H9 (cell line): Measurements from ENCODE around the gene MT1M. TPM values are rescaled to one million over a fixed set of nuclear protein-coding genes. Genes with fewer than 3 reads are reported as not detected.

Experiments used
- DNase-seq: peaks from one replicate; pipeline ENCODE4 v3.0.0-alpha.2; 2017
- H2AFZ ChIP-seq: one replicate; pipeline ENCODE4 v1.6.1; 2013; ENCODE audit warnings: mild to moderate bottlenecking, low read length, control low read depth, moderate library complexity
- H2AK5ac ChIP-seq: 2 replicates; pipeline ENCODE4 v1.6.1; 2013; ENCODE audit warnings: low read length, control low read depth, mixed read lengths; ENCODE audit not compliant: insufficient read length
- H2BK120ac ChIP-seq: one replicate; pipeline ENCODE4 v1.6.1; 2013; ENCODE audit warnings: low read depth, mild to moderate bottlenecking, low read length, control low read depth, inconsistent platforms; ENCODE audit not compliant: poor library complexity, severe bottlenecking
- H2BK12ac ChIP-seq: 2 replicates; pipeline ENCODE4 v1.6.1; 2013; ENCODE audit warnings: low read length, control low read depth, mixed read lengths, low read depth; ENCODE audit not compliant: insufficient read length
- H2BK15ac ChIP-seq: 2 replicates; pipeline ENCODE4 v1.6.1; 2013; ENCODE audit warnings: low read depth, low read length, control low read depth
- H2BK20ac ChIP-seq: one replicate; pipeline ENCODE4 v1.6.1; 2013; ENCODE audit warnings: low read depth, mild to moderate bottlenecking, low read length, control low read depth, inconsistent platforms; ENCODE audit not compliant: poor library complexity, severe bottlenecking
- H2BK5ac ChIP-seq: 2 replicates; pipeline ENCODE4 v1.6.1; 2013; ENCODE audit warnings: low read length, control low read depth, mixed read lengths; ENCODE audit not compliant: insufficient read length
- H3K14ac ChIP-seq: 2 replicates; pipeline ENCODE4 v1.6.1; 2013; ENCODE audit warnings: low read length, control low read depth; ENCODE audit not compliant: insufficient read depth
- H3K18ac ChIP-seq: 2 replicates; pipeline ENCODE4 v1.6.1; 2013; ENCODE audit warnings: low read depth, mild to moderate bottlenecking, mixed read lengths, low read length, control low read depth; ENCODE audit not compliant: insufficient read length
- H3K23ac ChIP-seq: 2 replicates; pipeline ENCODE4 v1.6.1; 2013; ENCODE audit warnings: low read length, control low read depth, mixed read lengths, low read depth; ENCODE audit not compliant: insufficient read length
- H3K23me2 ChIP-seq: 2 replicates; pipeline ENCODE4 v1.6.1; 2013; ENCODE audit warnings: low read depth, mild to moderate bottlenecking, mixed read lengths, low read length, control low read depth; ENCODE audit not compliant: insufficient read length, poor library complexity, severe bottlenecking
- H3K27ac ChIP-seq: 2 replicates; pipeline ENCODE4 v1.5.1; 2013; ENCODE audit warnings: low read length, control low read depth, mixed read lengths, low read depth; ENCODE audit not compliant: insufficient read length
- H3K27me3 ChIP-seq: 2 replicates; pipeline ENCODE4 v1.6.1; 2013; ENCODE audit warnings: low read length, control low read depth, inconsistent platforms; ENCODE audit not compliant: insufficient read depth
- H3K4ac ChIP-seq: 2 replicates; pipeline ENCODE4 v1.6.1; 2013; ENCODE audit warnings: low read depth, mild to moderate bottlenecking, control low read depth, inconsistent platforms, low read length, moderate library complexity
- H3K4me1 ChIP-seq: 2 replicates; pipeline ENCODE4 v1.6.1; 2013; ENCODE audit warnings: low read length, control low read depth, inconsistent platforms; ENCODE audit not compliant: insufficient read depth
- H3K4me2 ChIP-seq: 2 replicates; pipeline ENCODE4 v1.6.1; 2013; ENCODE audit warnings: low read length, control low read depth, mixed read lengths; ENCODE audit not compliant: insufficient read length, insufficient read depth
- H3K56ac ChIP-seq: 2 replicates; pipeline ENCODE4 v1.6.1; 2013; ENCODE audit warnings: low read depth, mild to moderate bottlenecking, mixed read lengths, low read length, control low read depth; ENCODE audit not compliant: insufficient read length
- H3K79me1 ChIP-seq: 2 replicates; pipeline ENCODE4 v1.6.1; 2013; ENCODE audit warnings: low read depth, mild to moderate bottlenecking, moderate library complexity, low read length, control low read depth, inconsistent platforms; ENCODE audit not compliant: insufficient read depth, poor library complexity, severe bottlenecking
- H3K79me2 ChIP-seq: 2 replicates; pipeline ENCODE4 v1.6.1; 2013; ENCODE audit warnings: low read length, control low read depth, inconsistent platforms; ENCODE audit not compliant: insufficient read depth
- H3K9ac ChIP-seq: 2 replicates; pipeline ENCODE4 v1.6.1; 2013; ENCODE audit warnings: low read length, control low read depth, mixed read lengths; ENCODE audit not compliant: insufficient read length; ENCODE audit errors: extremely low read depth
- H3K9me3 ChIP-seq: one replicate; pipeline ENCODE4 v1.6.1; 2013; ENCODE audit warnings: low read depth, low read length, inconsistent platforms; ENCODE audit not compliant: control insufficient read depth
- H3T11ph ChIP-seq: one replicate; pipeline ENCODE4 v1.6.1; 2013; ENCODE audit warnings: mild to moderate bottlenecking, low read length, control low read depth, inconsistent platforms
- H4K20me1 ChIP-seq: one replicate; pipeline ENCODE4 v1.6.1; 2013; ENCODE audit not compliant: control insufficient read depth, insufficient read length, insufficient read depth
- H4K5ac ChIP-seq: 2 replicates; pipeline ENCODE4 v1.6.1; 2013; ENCODE audit warnings: low read depth, mild to moderate bottlenecking, mixed read lengths, low read length, control low read depth; ENCODE audit not compliant: insufficient read length
- H4K8ac ChIP-seq: replicated peaks from 2 replicates; pipeline ENCODE4 v1.6.1; 2013; ENCODE audit warnings: low read length, control low read depth, mixed read lengths, low read depth; ENCODE audit not compliant: insufficient read length
- H4K91ac ChIP-seq: 2 replicates; pipeline ENCODE4 v1.6.1; 2013; ENCODE audit warnings: low read depth, mild to moderate bottlenecking, moderate library complexity, mixed read lengths, low read length, control low read depth; ENCODE audit not compliant: insufficient read length
- H3K27ac Mint-ChIP-seq, 3 experiments: 2 replicates in 2 of 3; 3 replicates in 1 of 3; pipeline ENCODE4 v1.8.0; 2020 to 2021; ENCODE audit warnings: mixed read lengths in 3 of 3, mild to moderate bottlenecking in 1 of 3, moderate library complexity in 1 of 3
- H3K27me3 Mint-ChIP-seq: 2 replicates; pipeline ENCODE4 v1.8.0; 2021; ENCODE audit warnings: low read depth, mild to moderate bottlenecking, moderate library complexity, mixed read lengths
- H3K36me3 Mint-ChIP-seq, 3 experiments: 2 replicates in 2 of 3; 3 replicates in 1 of 3; pipeline ENCODE4 v1.8.0; 2020 to 2021; ENCODE audit warnings: low read depth in 3 of 3, mixed read lengths in 3 of 3; ENCODE audit not compliant: insufficient read depth in 1 of 3
- H3K4me1 Mint-ChIP-seq, 2 experiments: 2 replicates each; pipeline ENCODE4 v1.8.0; 2020; ENCODE audit warnings: mixed read lengths in 2 of 2
- H3K4me3 Mint-ChIP-seq, 2 experiments: 2 replicates in 1 of 2; 3 replicates in 1 of 2; pipeline ENCODE4 v1.8.0; 2020 to 2021; ENCODE audit warnings: mild to moderate bottlenecking in 2 of 2, mixed read lengths in 2 of 2, moderate library complexity in 1 of 2
- H3K9me3 Mint-ChIP-seq, 2 experiments: 2 replicates in 1 of 2; 3 replicates in 1 of 2; pipeline ENCODE4 v1.8.0; 2020; ENCODE audit warnings: mild to moderate bottlenecking in 2 of 2, mixed read lengths in 2 of 2, moderate library complexity in 1 of 2
- CTCF ChIP-seq: fragments of 200-600 bp; sonication (generic); conservative IDR thresholded peaks from 3 replicates; pipeline ENCODE4 v1.8.0; 2021; ENCODE audit warnings: antibody characterized with exemption, mild to moderate bottlenecking
- WGBS: extraction: QIAGEN DNeasy Blood & Tissue Kit; methylation state at CpG from one replicate; pipeline ENCODE4 v1.1.7; 2013; ENCODE audit warnings: missing lambda C conversion rate, low lambda C conversion rate, mixed read lengths; ENCODE audit not compliant: insufficient read length; ENCODE audit errors: extremely low coverage; 5-methylcytosine and 5-hydroxymethylcytosine counted together
- total RNA-seq: library from RNA; stranded (reverse); gene quantifications from 2 replicates; pipeline ENCODE4 v1.2.1, GENCODE V29; 2021

The MT1M gene
- total RNA-seq, 1 experiment from 2014 or later, result 1.4 TPM

GRCh38 chr16:56649820-56650219 is 17.4 kb downstream of the MT1M start:
- Histone ChIP-seq H3K4me1 (no peaks in the 10 kb centered on the region), H3K23me2 (no peaks in the 10 kb centered on the region)
- no peak for DNase-seq

More at GRCh38 chr16:56649820-56650219, 17.4 kb downstream of the MT1M start:
- H2BK15ac ChIP-seq, result no peak overlapping the region
- H3K27ac ChIP-seq, result no peak overlapping the region
- no peak for TF ChIP-seq CTCF
- no peak overlapping the region for H2BK12ac ChIP-seq
- no peak overlapping the region for H4K8ac ChIP-seq
- H3K23ac ChIP-seq, result no peak overlapping the region
- no peak overlapping the region for H3K14ac ChIP-seq
- H3K4me2 ChIP-seq, result no peak overlapping the region
- H3K56ac ChIP-seq, result no peak overlapping the region
- H2AFZ ChIP-seq, result no peak overlapping the region
- no peak overlapping the region for H3K4ac ChIP-seq
- no peak overlapping the region for H3K27ac Mint-ChIP-seq
- WGBS, result no CpG with 5 or more reads among the region's 3 CpGs
- H4K91ac ChIP-seq, result no peak overlapping the region
- peaks cover 89% of the 10 kb centered on the region for H3K27me3 Mint-ChIP-seq
- no peak overlapping the region for H3T11ph ChIP-seq
- no peaks in the 10 kb centered on the region for H3K36me3 Mint-ChIP-seq
- no peaks in the 10 kb centered on the region for H3K79me1 ChIP-seq
- no peak overlapping the region for H2BK20ac ChIP-seq
- H2BK120ac ChIP-seq, result no peak overlapping the region
- H3K4me3 Mint-ChIP-seq, result no peak overlapping the region
- no peak overlapping the region for H2AK5ac ChIP-seq
- no peak overlapping the region for H3K18ac ChIP-seq
- H4K20me1 ChIP-seq, result no peaks in the 10 kb centered on the region
- no peaks in the 10 kb centered on the region for H3K79me2 ChIP-seq
- H3K9ac ChIP-seq, result no peak overlapping the region
- H2BK5ac ChIP-seq, result no peak overlapping the region
- H3K27me3 ChIP-seq, result peaks cover 26% of the 10 kb centered on the region; the same call in 1 of the 2 replicates
- no peak overlapping the region for H4K5ac ChIP-seq
- no peaks in the 10 kb centered on the region for H3K9me3 ChIP-seq
- no peaks in the 10 kb centered on the region for H3K9me3 Mint-ChIP-seq
- peaks cover 2 to 12% of the 10 kb centered on the region in 2 experiments; a peak in 2 of 4 replicates for H3K4me1 Mint-ChIP-seq
